Measurements from ENCODE around the gene IRF2.

The IRF2 gene

GRCh38 chr4:184427687-184428086, 46.7 kb downstream of the IRF2 start:
- DNase-seq, result no peak

DNA sequence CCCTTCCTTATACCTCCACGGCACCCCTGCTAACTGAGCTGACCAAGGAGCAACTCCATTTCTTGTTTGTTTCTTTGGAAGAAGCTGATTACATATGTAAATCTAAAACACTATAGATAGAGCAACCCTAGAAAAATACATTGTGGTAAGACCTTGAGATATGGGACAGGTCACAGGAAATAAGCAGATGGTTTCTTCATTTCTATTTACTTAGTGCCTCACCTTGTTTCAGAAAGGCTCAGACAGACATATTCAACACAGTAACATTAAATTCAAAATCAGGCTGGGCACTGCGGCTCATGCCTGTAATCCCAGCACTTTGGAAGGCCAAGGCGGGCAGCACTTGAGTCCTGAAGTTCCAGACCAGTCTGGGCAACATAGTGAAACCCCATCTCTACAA, 47.3 kb downstream of the IRF2 start:
- no peak for DNase-seq

GRCh38 chr4:184424993-184425758, 49.2 kb downstream of the IRF2 start:
- DNase-seq, result no peak

GRCh38 chr4:184424279-184424678, 50.1 kb downstream of the IRF2 start:
- DNase-seq, result no peak

DNA sequence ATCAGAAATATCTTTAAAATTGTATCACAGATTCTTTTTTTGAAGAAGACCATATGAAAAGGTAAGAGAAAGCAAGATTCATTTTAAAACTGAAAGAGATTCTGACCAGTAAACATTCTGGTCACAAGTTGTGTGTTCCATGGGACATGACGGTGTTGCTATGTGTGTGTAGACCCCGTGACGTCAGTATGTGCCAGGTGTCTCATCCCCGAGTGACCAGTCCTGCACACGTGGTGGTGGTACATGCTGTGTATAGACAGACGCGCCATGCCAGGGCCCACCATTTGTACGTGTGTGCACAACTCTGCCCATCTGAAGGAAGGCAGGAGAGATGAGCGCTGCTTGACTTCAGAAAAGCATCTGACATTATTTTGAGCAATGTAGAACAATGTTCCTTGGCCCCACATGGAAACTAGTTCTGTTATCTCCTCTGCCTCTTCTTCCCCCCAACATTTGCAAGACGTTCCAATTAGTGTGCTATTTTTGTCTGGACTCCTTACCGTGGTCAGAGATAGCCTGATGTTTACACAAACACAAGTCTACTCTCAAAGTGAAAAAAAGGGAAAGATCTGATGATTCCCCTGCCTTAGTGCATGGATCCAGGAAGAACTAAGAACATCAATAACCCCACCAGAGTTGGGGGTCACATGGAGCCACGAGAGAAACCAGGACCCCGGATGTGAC, 51.2 kb downstream of the IRF2 start:
- no peak for DNase-seq

DNA sequence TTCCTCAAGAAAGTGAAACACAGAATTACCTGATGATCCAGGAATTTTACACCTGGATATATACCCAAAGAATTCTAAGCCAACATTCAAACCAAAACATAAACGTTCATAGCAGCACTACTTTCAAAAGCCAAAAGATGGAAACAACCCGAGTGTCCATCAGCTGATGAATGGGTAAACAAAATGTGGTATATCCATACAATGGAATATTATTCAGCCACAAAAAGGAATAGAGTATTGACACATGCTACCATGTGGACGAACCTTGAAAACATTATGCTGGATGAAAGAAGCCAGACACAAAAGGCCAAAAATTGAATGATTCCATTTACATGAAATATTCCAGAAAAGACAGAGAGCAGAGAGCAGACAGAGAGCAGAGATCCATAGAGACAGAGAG, 52.0 kb downstream of the IRF2 start:
- no peak for DNase-seq

DNA sequence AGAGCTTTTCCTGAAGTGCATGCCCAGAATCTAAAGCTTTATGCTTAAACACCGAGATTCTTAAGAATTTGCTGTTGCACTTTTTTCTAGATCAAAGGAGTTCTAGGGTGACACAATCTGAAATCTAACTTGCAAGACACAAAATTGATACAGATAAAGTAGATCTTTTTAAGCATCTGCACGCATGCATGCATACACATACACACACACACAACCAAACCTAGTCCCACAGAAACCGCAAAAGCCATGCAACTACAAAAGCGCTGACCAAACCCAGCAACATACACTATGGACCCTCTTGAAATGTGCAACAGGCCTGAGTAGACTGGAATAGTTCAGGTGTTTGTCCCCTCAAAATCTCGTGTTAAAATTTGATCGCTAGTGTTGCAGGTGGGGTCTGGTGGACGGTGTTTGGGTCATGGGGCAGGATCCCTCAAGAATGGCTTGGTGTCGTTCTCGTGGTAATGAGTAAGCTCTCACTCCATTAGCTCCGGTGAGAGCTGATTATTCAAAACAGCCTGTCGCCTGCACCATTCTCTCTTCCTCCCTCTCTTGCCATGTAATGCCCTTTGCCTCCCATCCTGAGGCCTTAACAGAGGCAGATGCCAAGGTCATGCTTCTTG, 52.7 kb downstream of the IRF2 start:
- no peak for DNase-seq

DNA sequence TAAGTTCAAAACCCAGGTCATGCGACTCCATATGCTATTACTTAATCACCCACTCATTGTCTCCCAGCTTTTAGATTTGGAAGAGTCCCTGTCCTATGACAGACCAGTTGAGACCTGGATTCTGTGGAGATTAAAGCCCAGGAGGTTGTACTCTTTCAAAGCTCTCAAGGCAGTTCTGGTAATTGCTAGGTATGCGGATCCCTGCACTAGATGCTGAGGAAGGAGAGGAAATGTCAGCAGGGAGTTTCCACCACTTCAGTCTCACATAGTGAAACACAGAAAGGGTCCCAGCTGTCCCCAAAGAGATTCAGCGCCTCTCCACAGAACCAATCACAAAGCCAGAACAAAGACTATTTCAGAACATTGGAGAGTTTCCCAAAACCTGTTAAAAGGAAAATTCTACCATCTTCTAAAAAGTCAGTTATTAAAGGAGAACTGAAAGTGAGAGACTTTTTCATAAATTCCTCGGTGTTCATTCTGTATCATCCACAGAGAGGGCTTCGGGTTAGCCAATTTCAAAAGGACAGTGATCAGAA, 53.4 kb downstream of the IRF2 start:
- DNase-seq, result no peak

GRCh38 chr4:184420402-184420801, 53.9 kb downstream of the IRF2 start:
- DNase-seq, result no peak

DNA sequence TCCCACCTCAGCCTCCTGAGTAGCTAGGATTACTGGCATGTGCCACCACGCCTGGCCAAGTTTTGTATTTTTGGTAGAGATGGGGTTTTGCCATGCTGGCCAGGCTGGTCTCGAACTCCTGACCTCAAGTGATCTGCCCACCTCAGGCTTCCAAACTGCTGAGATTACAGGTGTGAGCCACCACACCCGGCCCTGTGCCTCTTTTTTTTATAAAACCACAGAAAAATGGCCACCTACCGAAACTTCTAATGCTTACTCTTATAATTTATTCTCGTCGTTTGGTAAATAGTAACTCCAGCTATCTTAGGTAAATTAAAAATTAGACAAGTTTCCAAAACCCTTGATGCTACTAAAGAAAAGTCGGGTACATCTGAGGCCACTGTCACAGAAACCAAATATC, 54.4 kb downstream of the IRF2 start:
- no peak for DNase-seq

- DNase-seq, result no peak
These were observed 56.4 kb downstream of the IRF2 start for GRCh38 chr4:184417802-184418511.

GRCh38 chr4:184416913-184417734, 57.2 kb downstream of the IRF2 start:
- DNase-seq, result no peak

DNA sequence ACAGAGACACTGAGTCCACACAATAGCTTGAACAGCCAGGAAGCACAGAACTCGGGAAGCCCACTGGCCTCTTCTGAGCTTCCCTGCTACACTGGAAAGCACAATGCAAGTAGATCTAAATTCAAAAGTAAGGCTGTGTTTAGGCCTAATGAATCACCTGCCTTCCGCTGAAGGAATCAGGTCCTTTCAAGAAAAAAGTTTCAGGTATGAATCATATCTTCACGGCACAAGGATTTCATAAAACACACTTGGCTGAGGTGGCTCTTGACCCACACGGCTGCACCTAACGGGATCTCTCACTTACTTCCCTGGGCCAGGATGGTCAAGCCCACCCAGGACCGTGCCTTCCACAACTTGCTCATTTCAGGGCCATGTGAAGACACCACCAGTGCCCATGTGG, 59.3 kb downstream of the IRF2 start:
- no peak for DNase-seq

DNA sequence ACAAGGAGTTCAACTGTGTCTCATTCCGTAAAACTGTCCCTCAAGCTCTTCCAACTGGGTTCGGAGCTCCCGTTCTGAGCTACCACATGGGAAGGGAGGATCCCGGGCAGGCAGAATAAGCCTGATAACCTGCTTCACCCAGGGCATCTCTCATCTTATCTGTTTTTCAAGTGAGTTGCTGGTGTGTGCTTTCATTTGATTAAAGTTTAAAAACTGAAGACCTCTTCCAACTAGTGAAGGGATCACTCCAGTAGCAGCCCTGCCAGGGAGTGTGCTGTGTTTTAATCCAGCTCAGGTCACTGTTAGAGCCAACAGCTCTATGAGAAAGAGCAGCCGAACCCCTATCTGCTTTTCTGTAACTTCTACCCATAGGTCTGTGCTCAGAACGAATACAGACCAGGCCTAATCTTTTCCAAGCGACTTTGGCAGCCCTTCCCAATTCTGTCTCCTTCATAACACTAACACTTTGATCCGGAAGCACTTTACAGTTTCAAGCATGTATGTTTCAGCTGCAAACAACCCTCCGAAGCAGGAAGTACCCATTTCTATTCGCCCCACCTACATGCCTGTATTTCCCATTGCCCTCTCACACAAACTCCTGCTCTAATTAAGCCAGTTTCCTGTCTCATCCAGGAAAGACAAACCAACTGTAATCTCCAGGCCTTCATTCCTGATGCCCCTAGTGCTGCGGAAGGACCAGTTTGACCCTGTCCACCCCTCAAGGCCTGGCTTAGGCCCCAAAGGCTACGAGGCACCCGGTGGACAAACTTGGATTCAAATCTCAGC, 60.9 kb downstream of the IRF2 start:
- no peak for DNase-seq

DNA sequence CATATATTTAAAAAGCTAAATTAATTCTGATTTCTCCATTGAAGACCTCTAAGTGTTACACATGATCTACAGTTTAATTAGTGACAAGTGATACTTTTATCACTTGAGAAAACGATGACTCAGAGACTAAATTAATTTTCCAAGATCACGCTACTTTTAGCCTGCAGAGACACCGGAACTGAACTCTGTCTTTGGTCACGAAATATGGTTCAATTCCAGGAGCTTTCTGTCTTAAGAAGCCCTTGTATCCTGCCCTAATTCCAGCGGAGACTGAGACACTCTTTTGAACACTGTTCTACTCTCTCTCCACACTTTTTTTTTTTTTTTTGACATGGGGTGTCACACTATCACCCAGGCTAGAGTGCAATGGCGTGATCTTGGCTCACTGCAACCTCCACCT, 63.6 kb downstream of the IRF2 start:
- no peak for DNase-seq

GRCh38 chr4:184409911-184410692, 64.2 kb downstream of the IRF2 start:
- no peak for DNase-seq

GRCh38 chr4:184409502-184409901, 64.8 kb downstream of the IRF2 start:
- no peak for DNase-seq

- DNase-seq, result no peak
These were observed 65.7 kb downstream of the IRF2 start for GRCh38 chr4:184408684-184409081.

DNA sequence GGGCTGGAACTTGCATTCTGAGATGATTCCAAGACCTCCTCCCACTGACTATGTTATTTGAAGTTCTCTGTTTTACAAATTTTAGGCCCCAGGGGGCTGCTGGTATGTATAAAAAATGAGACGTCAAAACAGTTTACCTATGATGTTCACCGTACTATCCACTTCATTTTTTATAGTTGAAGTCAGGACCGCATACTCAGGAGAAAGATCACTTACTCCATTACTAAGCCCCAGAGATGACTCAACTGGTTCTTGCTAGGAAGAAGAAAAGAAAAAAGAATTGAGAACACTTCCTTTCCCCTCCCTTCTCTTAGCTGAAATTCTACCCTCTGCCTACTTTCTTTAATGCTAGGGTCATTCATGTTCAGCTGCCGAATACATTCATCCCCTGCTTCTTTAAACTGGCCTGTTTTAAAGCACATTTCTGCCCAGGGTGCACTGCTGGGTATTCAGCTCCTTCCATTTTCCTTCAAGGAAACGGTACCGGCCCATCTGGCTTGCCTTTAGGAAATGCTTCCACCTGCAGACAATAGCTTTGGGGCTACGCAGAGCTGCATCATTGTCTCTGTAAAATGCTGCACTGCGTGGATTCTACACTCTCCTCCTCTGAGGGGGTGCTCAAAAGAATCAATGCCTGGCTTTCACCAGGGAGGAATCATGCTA, 66.2 kb downstream of the IRF2 start:
- no peak for DNase-seq

DNA sequence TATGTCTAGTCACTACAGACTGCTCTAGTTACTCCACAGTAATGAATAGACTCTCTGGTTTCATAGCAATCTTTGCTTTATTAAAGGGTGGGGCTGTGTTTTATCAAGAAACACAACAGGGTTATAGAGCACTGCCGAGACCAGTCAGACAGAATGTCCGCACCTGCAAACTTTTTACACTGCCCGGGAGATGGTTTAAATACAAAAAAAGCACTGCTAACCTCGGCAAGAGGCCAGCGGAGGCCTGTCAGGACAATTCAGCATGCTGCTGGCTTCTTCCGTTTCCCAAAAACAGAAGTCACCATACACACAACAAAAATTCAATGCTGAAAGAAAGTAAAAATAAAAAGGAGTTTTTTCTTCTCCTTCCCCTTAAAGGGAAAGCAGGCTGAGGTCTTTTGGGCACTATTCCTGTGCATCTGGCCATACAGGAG, 67.4 kb downstream of the IRF2 start:
- DNase-seq, result no peak

All from NCI-H1694 (cell line).